Upper lobe of left lung (tissue), 6 donors: ENCODE data around the gene CDC42BPA. TPM values are rescaled to one million over a fixed set of nuclear protein-coding genes. Genes with fewer than 3 reads are reported as not detected.

Source experiments
- ATAC-seq, 2 donors: fragments of 200-7000 bp; cut with Tn5 transposase; one replicate each; pipeline ENCODE4 v1.9.1; 2022; ENCODE audit warnings: mild to moderate bottlenecking in 2 of 2, moderate library complexity in 2 of 2; ENCODE audit not compliant: low FRiP score in 2 of 2
- DNase-seq, 2 donors: peaks; one replicate each; pipeline ENCODE4 v3.0.0-alpha.2; 2019 to 2020
- H3K27ac ChIP-seq, 4 donors: fragments of 200-600 bp; sonication (generic); one replicate each; pipeline ENCODE4 v1.5.1; 2016 to 2019
- H3K27me3 ChIP-seq, 4 donors: fragments of 200-600 bp; sonication (generic); one replicate each; pipeline ENCODE4 v1.5.1; 2017 to 2019
- H3K36me3 ChIP-seq, 4 donors: fragments of 200-600 bp; sonication (generic); one replicate each; pipeline ENCODE4 v1.5.1; 2016 to 2019
- H3K4me1 ChIP-seq, 4 donors: fragments of 200-600 bp; sonication (generic); one replicate each; pipeline ENCODE4 v1.5.1; 2018 to 2019
- H3K4me3 ChIP-seq, 4 donors: fragments of 200-600 bp; sonication (generic); one replicate each; pipeline ENCODE4 v1.5.1; 2017 to 2019; ENCODE audit warnings: mild to moderate bottlenecking in 2 of 4, moderate library complexity in 1 of 4
- H3K9me3 ChIP-seq, 4 donors: fragments of 200-600 bp; sonication (generic); one replicate each; pipeline ENCODE4 v1.5.1; 2018 to 2019
- EP300 ChIP-seq, 4 donors: sonication (generic); formaldehyde crosslinking; IDR thresholded peaks; one replicate each; pipeline ENCODE4 v1.5.1; 2017; ENCODE audit warnings: antibody characterized with exemption in 4 of 4, control low read depth in 2 of 4
- POLR2A ChIP-seq, 4 donors: fragments of 450-650 bp; IDR thresholded peaks; one replicate each; pipeline ENCODE4 v1.5.1; 2016 to 2017; ENCODE audit warnings: antibody characterized with exemption in 4 of 4, mild to moderate bottlenecking in 2 of 4
- POLR2AphosphoS5 ChIP-seq, 2 donors: sonication (generic); formaldehyde crosslinking; IDR thresholded peaks; one replicate each; pipeline ENCODE4 v1.5.1; 2017; ENCODE audit warnings: antibody characterized with exemption in 2 of 2
- WGBS, 2 donors: methylation state at CpG; one replicate each; pipeline ENCODE4 v1.1.5; 2017 to 2018; 5-methylcytosine and 5-hydroxymethylcytosine counted together
- total RNA-seq, 6 donors: library from RNA; depleted of rRNA in 4 of 6; stranded (reverse); fragments of >200 nt in 4 of 6; gene quantifications; one replicate each; pipeline versions ENCODE4 v1.1.0 to v1.2.1, GENCODE V29; 2016 to 2021
- TF ChIP-seq, protein P1 (sequence below), 6 experiments: fragments of 450-650 bp in 4 of 6; fragments of 200-600 bp in 2 of 6; sonication (generic) in 2 of 6; IDR thresholded peaks; one replicate each; pipeline ENCODE4 v1.5.1; 2016 to 2019; ENCODE audit warnings: antibody characterized with exemption in 6 of 6
- donor health status: DM: no; HTN: no; CAD: no; lungs with moderate emphysema.
- donor health status: DM: no; HTN: yes; CAD: no; lungs with severe emphysema.

Gene CDC42BPA
- total RNA-seq, 6 donors from 2014 or later = 27.8 to 76.1 (median 33.1) TPM

DNA sequence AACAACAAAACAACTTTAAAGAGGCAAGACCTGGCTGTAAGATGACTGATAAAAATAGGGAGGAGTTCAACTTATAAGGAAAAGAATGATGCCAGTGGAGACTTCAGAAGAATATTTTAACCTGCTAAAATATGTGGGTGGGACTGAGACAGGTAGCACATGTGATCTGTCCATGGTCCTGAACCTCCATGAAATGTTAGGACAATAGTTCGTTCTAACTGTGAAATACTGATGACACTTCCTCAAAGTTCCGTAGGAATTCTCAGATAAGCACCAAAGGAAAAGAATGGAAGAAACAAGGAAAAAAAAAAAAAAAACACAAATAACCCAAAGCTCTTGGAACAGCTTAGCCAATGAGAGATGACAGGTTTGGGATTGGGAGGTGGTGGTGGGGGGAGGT, 44.7 kb downstream of the CDC42BPA start:
- ATAC-seq (no peak), DNase-seq (no peak)
- no peaks in the 10 kb centered on the region for H3K36me3 ChIP-seq
- no peaks in the 10 kb centered on the region for H3K27me3 ChIP-seq
- no peak overlapping the region for H3K4me3 ChIP-seq
- WGBS, 2 donors = 0 to 38% methylated on average over 2 of the region's 2 CpGs
- H3K9me3 ChIP-seq = no peaks in the 10 kb centered on the region
- no peak overlapping the region for H3K27ac ChIP-seq
- TF ChIP-seq POLR2A (IDR thresholded peaks at IDR 0.05) = no peak
- TF ChIP-seq POLR2AphosphoS5 (IDR thresholded peaks at IDR 0.05) = no peak
- TF ChIP-seq, protein P1, sequence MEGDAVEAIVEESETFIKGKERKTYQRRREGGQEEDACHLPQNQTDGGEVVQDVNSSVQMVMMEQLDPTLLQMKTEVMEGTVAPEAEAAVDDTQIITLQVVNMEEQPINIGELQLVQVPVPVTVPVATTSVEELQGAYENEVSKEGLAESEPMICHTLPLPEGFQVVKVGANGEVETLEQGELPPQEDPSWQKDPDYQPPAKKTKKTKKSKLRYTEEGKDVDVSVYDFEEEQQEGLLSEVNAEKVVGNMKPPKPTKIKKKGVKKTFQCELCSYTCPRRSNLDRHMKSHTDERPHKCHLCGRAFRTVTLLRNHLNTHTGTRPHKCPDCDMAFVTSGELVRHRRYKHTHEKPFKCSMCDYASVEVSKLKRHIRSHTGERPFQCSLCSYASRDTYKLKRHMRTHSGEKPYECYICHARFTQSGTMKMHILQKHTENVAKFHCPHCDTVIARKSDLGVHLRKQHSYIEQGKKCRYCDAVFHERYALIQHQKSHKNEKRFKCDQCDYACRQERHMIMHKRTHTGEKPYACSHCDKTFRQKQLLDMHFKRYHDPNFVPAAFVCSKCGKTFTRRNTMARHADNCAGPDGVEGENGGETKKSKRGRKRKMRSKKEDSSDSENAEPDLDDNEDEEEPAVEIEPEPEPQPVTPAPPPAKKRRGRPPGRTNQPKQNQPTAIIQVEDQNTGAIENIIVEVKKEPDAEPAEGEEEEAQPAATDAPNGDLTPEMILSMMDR (IDR thresholded peaks at IDR 0.05) = no peak
- no peak for TF ChIP-seq EP300 (IDR thresholded peaks at IDR 0.05)
- H3K4me1 ChIP-seq = peaks cover 5 to 14% (median 9%) of the 10 kb centered on the region in 4 donors

DNA sequence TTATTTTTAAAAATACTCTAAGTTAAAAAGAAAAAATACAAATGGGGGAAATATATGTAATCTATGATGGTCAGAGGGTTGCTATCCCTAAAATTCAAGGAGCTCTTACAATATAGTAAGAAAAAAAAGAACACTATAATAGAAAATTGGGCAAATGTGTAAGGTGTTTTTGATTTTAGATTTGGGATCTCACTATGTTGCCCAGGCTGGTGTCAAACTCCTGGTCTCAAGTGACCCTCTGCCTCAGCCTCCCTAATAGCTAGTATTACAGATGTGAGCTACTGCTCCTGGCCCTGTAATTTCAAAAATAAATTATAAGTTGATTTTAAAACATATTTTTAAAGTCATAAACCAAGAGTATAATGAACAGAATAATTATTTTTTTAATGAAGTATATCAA, 45.9 kb downstream of the CDC42BPA start:
- no peak overlapping the region for H3K4me3 ChIP-seq
- no peak overlapping the region for H3K27ac ChIP-seq
- TF ChIP-seq POLR2A (IDR thresholded peaks at IDR 0.05) = no peak
- TF ChIP-seq, protein P1 (IDR thresholded peaks at IDR 0.05) = no peak
- no peak for TF ChIP-seq POLR2AphosphoS5 (IDR thresholded peaks at IDR 0.05)
- no peak for TF ChIP-seq EP300 (IDR thresholded peaks at IDR 0.05)
- H3K9me3 ChIP-seq = no peaks in the 10 kb centered on the region
- ATAC-seq (no peak), DNase-seq (no peak)
- H3K4me1 ChIP-seq = peaks cover 6 to 22% (median 9%) of the 10 kb centered on the region in 4 donors
- no peaks in the 10 kb centered on the region for H3K27me3 ChIP-seq
- H3K36me3 ChIP-seq = no peaks in the 10 kb centered on the region

DNA sequence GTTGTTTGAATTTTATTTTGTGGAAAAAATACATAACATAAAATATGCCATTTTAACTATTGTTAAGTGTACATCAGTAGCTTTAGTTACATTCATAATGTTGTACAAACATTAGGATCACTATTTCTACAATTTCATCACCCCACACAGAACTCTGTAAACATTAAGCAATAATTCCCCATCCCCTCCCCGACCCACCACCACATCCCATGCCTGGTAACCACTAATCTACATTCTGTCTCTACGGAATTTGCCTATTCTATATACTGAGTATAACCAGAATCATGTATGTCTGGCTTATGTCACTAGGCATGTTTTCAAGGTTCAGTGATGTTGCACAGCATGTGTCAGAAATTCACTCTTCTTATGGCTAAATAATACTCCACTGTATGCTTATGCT, 47.7 kb downstream of the CDC42BPA start:
- WGBS, 2 donors = 61 to 73% methylated on average over 2 of the region's 2 CpGs
- TF ChIP-seq POLR2AphosphoS5 (IDR thresholded peaks at IDR 0.05) = no peak
- TF ChIP-seq EP300 (IDR thresholded peaks at IDR 0.05) = no peak
- TF ChIP-seq, protein P1 (IDR thresholded peaks at IDR 0.05) = no peak
- TF ChIP-seq POLR2A (IDR thresholded peaks at IDR 0.05) = no peak
- Histone ChIP-seq H3K4me1 (peaks cover 6 to 22% (median 9%) of the 10 kb centered on the region in 4 donors), H3K27me3 (no peaks in the 10 kb centered on the region), H3K36me3 (no peaks in the 10 kb centered on the region), H3K9me3 (no peaks in the 10 kb centered on the region), H3K4me3 (no peak overlapping the region), H3K27ac (no peak overlapping the region)
- no peak for DNase-seq
- ATAC-seq = no peak

DNA sequence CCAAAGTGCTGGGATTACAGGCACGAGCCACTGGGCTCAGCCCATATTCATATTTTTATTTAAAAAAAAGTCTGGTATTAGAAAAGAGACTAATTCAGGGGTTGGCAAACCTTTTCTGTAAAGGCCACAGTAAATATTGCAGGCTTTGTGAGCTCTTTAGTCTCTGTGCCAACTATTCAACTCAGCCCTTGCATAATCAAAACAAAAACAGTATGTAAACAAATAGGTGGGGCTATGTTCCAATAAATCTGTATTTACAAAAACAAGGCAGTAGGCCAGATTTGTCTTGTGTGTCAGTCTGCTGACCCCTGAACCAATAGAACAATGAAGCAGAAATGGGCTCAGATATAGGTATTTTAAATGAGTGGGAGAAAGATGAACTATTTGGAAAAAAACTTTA, 49.3 kb downstream of the CDC42BPA start:
- peaks cover 6 to 22% (median 9%) of the 10 kb centered on the region in 4 donors for H3K4me1 ChIP-seq
- no peak for DNase-seq
- no peaks in the 10 kb centered on the region for H3K36me3 ChIP-seq
- no peaks in the 10 kb centered on the region for H3K27me3 ChIP-seq
- TF ChIP-seq EP300 (IDR thresholded peaks at IDR 0.05) = no peak
- no peak for TF ChIP-seq POLR2AphosphoS5 (IDR thresholded peaks at IDR 0.05)
- TF ChIP-seq, protein P1 (IDR thresholded peaks at IDR 0.05) = no peak
- TF ChIP-seq POLR2A (IDR thresholded peaks at IDR 0.05) = no peak
- ATAC-seq = no peak
- no peaks in the 10 kb centered on the region for H3K9me3 ChIP-seq
- WGBS, 2 donors = 18 to 57% methylated on average over 1 of the region's 1 CpG
- no peak overlapping the region for H3K4me3 ChIP-seq
- peak overlapping the region in 2 of 4 donors; percentile 38 to 58 for H3K27ac ChIP-seq

DNA sequence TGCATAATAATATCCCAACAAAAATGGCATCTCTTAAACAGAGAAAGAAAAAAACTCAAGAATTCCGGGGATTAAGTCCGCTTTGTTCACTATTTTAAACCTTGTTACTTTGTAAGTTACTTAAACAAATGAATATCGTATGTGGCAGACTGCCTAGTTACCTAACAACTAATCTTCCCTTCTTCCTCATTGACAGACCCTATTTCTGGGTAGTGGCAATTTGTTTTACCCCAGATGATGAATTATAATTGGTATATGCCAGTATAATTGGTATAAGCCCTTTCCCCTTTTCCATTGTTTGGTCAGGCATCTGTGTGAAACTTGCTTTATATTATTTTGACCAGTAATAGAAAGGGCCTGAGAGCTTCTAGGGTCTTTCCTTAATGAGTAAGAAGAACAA, 52.4 kb downstream of the CDC42BPA start:
- DNase-seq = no peak
- Histone ChIP-seq H3K27ac (no peak overlapping the region), H3K4me3 (no peak overlapping the region), H3K27me3 (no peaks in the 10 kb centered on the region), H3K4me1 (peaks cover 6 to 19% (median 9%) of the 10 kb centered on the region in 4 donors), H3K9me3 (no peaks in the 10 kb centered on the region), H3K36me3 (no peaks in the 10 kb centered on the region)
- 95% methylated on average over 3 of the region's 3 CpGs for WGBS, 2 donors
- no peak for ATAC-seq
- TF ChIP-seq POLR2AphosphoS5 (IDR thresholded peaks at IDR 0.05) = no peak
- TF ChIP-seq EP300 (IDR thresholded peaks at IDR 0.05) = no peak
- no peak for TF ChIP-seq POLR2A (IDR thresholded peaks at IDR 0.05)
- TF ChIP-seq, protein P1 (IDR thresholded peaks at IDR 0.05) = no peak
